ENCODE data around the gene CRYBA1. TPM values are rescaled to one million over a fixed set of nuclear protein-coding genes. Genes with fewer than 3 reads are reported as not detected.

The CRYBA1 gene
- total and polyA plus RNA-seq, 2 donors (not counting 3 experiments of a cell fraction or from before 2014, with no cell fraction given), result not detected

GRCh38 chr17:29209073-29209472, 37.6 kb upstream of the CRYBA1 start:
- no peak for DNase-seq (ENCODE audit: low read depth, low spot score)
- ChIA-PET POLR2A (no interaction called here), CTCF (interaction anchor here (0.7 to 7.2 kb wide), 7 partner anchors 8 to 77 kb away, joined by 3 to 59 read pairs (median 4); partner anchors contain the start of gene MYO18A)
- Histone ChIP-seq H3K36me3 (ENCODE audit: control insufficient read depth in 2 of 2, extremely low read depth in 1 of 2, insufficient read depth in 2 of 2, low read length in 2 of 2) (no peaks in the 10 kb centered on the region), H3K9me3 (replicated peaks; ENCODE audit: control insufficient read depth, insufficient read depth, low read length) (no peaks in the 10 kb centered on the region), H3K9ac (replicated peaks; ENCODE audit: extremely low read depth, insufficient read depth, low read length) (no peak overlapping the region), H3K4me1 (ENCODE audit: control insufficient read depth, extremely low read depth, insufficient read depth, low read length) (peaks cover 7% of the 10 kb centered on the region), H3K4me2 (ENCODE audit: insufficient read depth, low read length) (no peak overlapping the region), H3K27me3 (ENCODE audit: control insufficient read depth in 2 of 2, insufficient read depth in 2 of 2, low read length in 2 of 2) (peaks cover 0 to 2% of the 10 kb centered on the region in 2 experiments), H2AFZ (ENCODE audit: low read depth, low read length) (no peak overlapping the region), H4K20me1 (replicated peaks; ENCODE audit: control insufficient read depth, extremely low read depth, insufficient read depth, low read length) (no peaks in the 10 kb centered on the region), H3K27ac (ENCODE audit: insufficient read depth, low read depth, low read length) (no peak overlapping the region), H3K4me3 (replicated peaks in 1 of 3; ENCODE audit: insufficient read depth in 1 of 3, low read depth in 1 of 3, low read length in 3 of 3) (no peak overlapping the region), H3K79me2 (ENCODE audit: control insufficient read depth, insufficient read depth, low read length) (no peaks in the 10 kb centered on the region), H3K9me1 (replicated peaks; ENCODE audit: control insufficient read depth, extremely low read depth, insufficient read depth, low read length) (no peaks in the 10 kb centered on the region)
- intact Hi-C loops (cut with micrococcal nuclease) (no loop called here), dilution Hi-C loops (cut with MboI; ENCODE audit: extremely low pct_ligation_motif_present, low sequenced_read_pairs) (no loop called here)
- no TSS peak for BruUV-seq (replicated peaks)
- FAIRE-seq, result no peak
- TF ChIP-seq MAX (IDR thresholded peaks at IDR 0.05; ENCODE audit: insufficient read depth, insufficient read length) (no peak), CTCF (IDR thresholded peaks at IDR 0.05; ENCODE audit: extremely low read depth in 1 of 2, insufficient read depth in 1 of 2, low read depth in 1 of 2, low read length in 2 of 2) (no peak), MYC (IDR thresholded peaks at IDR 0.05; ENCODE audit: low read depth, low read length) (no peak), FOS (IDR thresholded peaks at IDR 0.05; ENCODE audit: borderline replicate concordance, insufficient read depth, low read length) (no peak), JUN (IDR thresholded peaks at IDR 0.05; ENCODE audit: borderline replicate concordance, insufficient read depth, insufficient read length, low read depth) (no peak), POLR2A (IDR thresholded peaks at IDR 0.05; ENCODE audit: low read depth, low read length) (no peak), GATA2 (IDR thresholded peaks at IDR 0.05; ENCODE audit: insufficient read depth, insufficient read length, low read depth, low read length) (no peak), POLR2AphosphoS5 (IDR thresholded peaks at IDR 0.05; ENCODE audit: insufficient read depth, low read depth, low read length) (no peak), EZH2 (IDR thresholded peaks at IDR 0.05; ENCODE audit: borderline replicate concordance, low read depth, low read length, severe bottlenecking) (no peak)
